K562 (cell line): ENCODE data around the gene MYCBPAP. TPM values are rescaled to one million over a fixed set of nuclear protein-coding genes. Genes with fewer than 3 reads are reported as not detected.

Experiments used
- ATF1 ChIP-seq, 2 experiments: fragments of 450-650 bp in 1 of 2; IDR thresholded peaks; 2 replicates each; pipeline ENCODE4 v1.6.1; 2016; ENCODE audit warnings: missing compliant biosample characterization in 1 of 2, missing genetic modification characterization in 1 of 2
- BCOR ChIP-seq: fragments of 450-650 bp; IDR thresholded peaks from 2 replicates; pipeline ENCODE4 v1.6.1; 2016
- CCNT2 ChIP-seq: IDR thresholded peaks from 2 replicates; pipeline ENCODE4 v1.6.1; 2011; ENCODE audit warnings: borderline replicate concordance, low read depth, mild to moderate bottlenecking, moderate library complexity, mixed read lengths, low read length; ENCODE audit not compliant: insufficient read length; ENCODE audit errors: extremely low read depth
- CEBPG ChIP-seq, 3 experiments: fragments of 200-800 bp in 1 of 3; sonication (Bioruptor generic) in 1 of 3; sonication (generic) in 1 of 3; formaldehyde crosslinking in 1 of 3; IDR thresholded peaks in 2 of 3; conservative IDR thresholded peaks in 1 of 3; 2 replicates each; pipeline versions ENCODE4 v1.6.1 to v1.8.0; 2016 to 2022; ENCODE audit warnings: missing compliant biosample characterization in 2 of 3, missing genetic modification characterization in 2 of 3, mild to moderate bottlenecking in 1 of 3, missing genetic modification reagents in 1 of 3
- ELF1 ChIP-seq: fragments of 200-800 bp; sonication (Bioruptor generic); IDR thresholded peaks from 2 replicates; pipeline ENCODE4 v1.6.1; 2016; ENCODE audit warnings: missing genetic modification characterization, missing compliant biosample characterization
- ETV5 ChIP-seq: sonication (generic); formaldehyde crosslinking; IDR thresholded peaks from 2 replicates; pipeline ENCODE4 v1.4.0; 2020; ENCODE audit warnings: low read depth, mild to moderate bottlenecking, missing genetic modification reagents
- FOXA3 ChIP-seq, 2 experiments: fragments of 450-650 bp in 1 of 2; sonication (generic) in 1 of 2; formaldehyde crosslinking; IDR thresholded peaks in 1 of 2; conservative IDR thresholded peaks in 1 of 2; 2 replicates each; pipeline versions ENCODE4 v1.4.0 to v1.8.0; 2020 to 2022; ENCODE audit warnings: mild to moderate bottlenecking in 2 of 2, missing genetic modification reagents in 1 of 2
- JUND ChIP-seq, 2 experiments: IDR thresholded peaks; 2 replicates in 1 of 2; 3 replicates in 1 of 2; pipeline ENCODE4 v1.6.1; 2011; ENCODE audit warnings: borderline replicate concordance in 2 of 2, low read depth in 2 of 2, low read length in 2 of 2, improper control_type of control experiment in 1 of 2, missing biosample characterization in 1 of 2, missing genetic modification characterization in 1 of 2, missing genetic modification reagents in 1 of 2
- NONO ChIP-seq, 2 experiments: fragments of 200-400 bp in 1 of 2; fragments of 450-650 bp in 1 of 2; formaldehyde crosslinking in 1 of 2; IDR thresholded peaks; 2 replicates each; pipeline ENCODE4 v1.6.1; 2017; ENCODE audit warnings: low read depth in 2 of 2, mild to moderate bottlenecking in 2 of 2, moderate library complexity in 2 of 2, low read length in 1 of 2
- NR2C2 ChIP-seq, 2 experiments: fragments of 200-800 bp in 1 of 2; sonication (Bioruptor generic) in 1 of 2; sonication (generic) in 1 of 2; formaldehyde crosslinking in 1 of 2; IDR thresholded peaks; 2 replicates each; pipeline versions ENCODE4 v1.6.1 to v1.8.0; 2016 to 2022; ENCODE audit warnings: mild to moderate bottlenecking in 1 of 2, missing compliant biosample characterization in 1 of 2, missing genetic modification characterization in 1 of 2, missing genetic modification reagents in 1 of 2
- RBBP5 ChIP-seq: fragments of 200-600 bp; sonication (generic); IDR thresholded peaks from 2 replicates; pipeline ENCODE4 v1.6.1; 2012; ENCODE audit warnings: borderline replicate concordance, mild to moderate bottlenecking, low read length, control low read depth, inconsistent platforms; ENCODE audit not compliant: insufficient read depth, poor library complexity, severe bottlenecking
- SNIP1 ChIP-seq: fragments of 450-650 bp; IDR thresholded peaks from 2 replicates; pipeline ENCODE4 v1.7.1; 2017; ENCODE audit warnings: low read depth, mild to moderate bottlenecking
- SNRNP70 ChIP-seq: fragments of 200-400 bp; formaldehyde crosslinking; optimal IDR thresholded peaks from 2 replicates; pipeline ENCODE3; 2017; ENCODE audit warnings: low read depth, low read length
- SP1 ChIP-seq: sonication (generic); formaldehyde crosslinking; IDR thresholded peaks from 2 replicates; pipeline ENCODE4 v1.8.1; 2022; ENCODE audit warnings: mild to moderate bottlenecking, missing genetic modification reagents
- STAT5B ChIP-seq: fragments of 250-450 bp; sonication (Bioruptor Pico); IDR thresholded peaks from 2 replicates; pipeline ENCODE4 v1.8.0; 2021; ENCODE audit warnings: mild to moderate bottlenecking, inconsistent platforms
- ZC3H11A ChIP-seq: IDR thresholded peaks from 2 replicates; pipeline ENCODE4 v1.6.1; 2012; ENCODE audit warnings: low read depth, low read length, improper control_type of control experiment
- ZFP36 ChIP-seq: fragments of 150-350 bp; IDR thresholded peaks from 2 replicates; pipeline ENCODE4 v1.6.1; 2018; ENCODE audit warnings: low read length, low read depth; ENCODE audit not compliant: partially characterized antibody
- ZNF134 ChIP-seq: fragments of 250-450 bp; sonication (Bioruptor Pico); conservative IDR thresholded peaks from 2 replicates; pipeline ENCODE4 v1.4.0; 2020
- ZNF444 ChIP-seq: fragments of 250-450 bp; sonication (Bioruptor Pico); IDR thresholded peaks from 2 replicates; pipeline ENCODE4 v1.4.0; 2020; ENCODE audit warnings: mild to moderate bottlenecking, moderate library complexity
- polyA plus RNA-seq, 8 experiments: library from polyadenylated mRNA; depleted of rRNA in 4 of 8; stranded (reverse) in 5 of 8; unstranded in 3 of 8; fragments of >200 nt; fragmentation: Nextera tagmentation in 2 of 8; fragmentation: Illumina TruSeq in 1 of 8; extraction: Ambion mirVana in 2 of 8; extraction: Trizol in 1 of 8; gene quantifications; 2 replicates each; pipeline versions ENCODE4 v1.2.1 to v1.2.3, GENCODE V29; 2011 to 2014; ENCODE audit warnings: inconsistent platforms in 1 of 8, missing spikeins in 1 of 8
- total RNA-seq, 7 experiments: library from RNA; depleted of rRNA in 6 of 7; stranded (reverse); fragments of >200 nt in 6 of 7; fragmentation: Illumina TruSeq in 2 of 7; extraction: Trizol in 2 of 7; gene quantifications; 2 replicates each; pipeline versions ENCODE4 v1.2.1 to v1.2.3, GENCODE V29; 2011 to 2021; ENCODE audit warnings: low replicate concordance in 1 of 7
- TF ChIP-seq, protein P1 (sequence below), 2 experiments: IDR thresholded peaks; 2 replicates each; pipeline ENCODE4 v1.6.1; 2011; ENCODE audit warnings: borderline replicate concordance in 1 of 2, control low read depth in 1 of 2, low read depth in 1 of 2, low read length in 1 of 2, mild to moderate bottlenecking in 1 of 2, mixed read lengths in 1 of 2, moderate library complexity in 1 of 2; ENCODE audit not compliant: insufficient read depth in 1 of 2, insufficient read length in 1 of 2, poor library complexity in 1 of 2, severe bottlenecking in 1 of 2; ENCODE audit errors: extremely low read depth in 1 of 2
- TF ChIP-seq, protein P2 (sequence below): fragments of 450-650 bp; formaldehyde crosslinking; IDR thresholded peaks from 2 replicates; pipeline ENCODE4 v1.4.0; 2022; ENCODE audit warnings: missing genetic modification characterization

The MYCBPAP gene
- total and polyA plus RNA-seq, 9 of the 15 experiments (the other 6 are each of a cell fraction or from before 2014, with no cell fraction given): not detected

DNA sequence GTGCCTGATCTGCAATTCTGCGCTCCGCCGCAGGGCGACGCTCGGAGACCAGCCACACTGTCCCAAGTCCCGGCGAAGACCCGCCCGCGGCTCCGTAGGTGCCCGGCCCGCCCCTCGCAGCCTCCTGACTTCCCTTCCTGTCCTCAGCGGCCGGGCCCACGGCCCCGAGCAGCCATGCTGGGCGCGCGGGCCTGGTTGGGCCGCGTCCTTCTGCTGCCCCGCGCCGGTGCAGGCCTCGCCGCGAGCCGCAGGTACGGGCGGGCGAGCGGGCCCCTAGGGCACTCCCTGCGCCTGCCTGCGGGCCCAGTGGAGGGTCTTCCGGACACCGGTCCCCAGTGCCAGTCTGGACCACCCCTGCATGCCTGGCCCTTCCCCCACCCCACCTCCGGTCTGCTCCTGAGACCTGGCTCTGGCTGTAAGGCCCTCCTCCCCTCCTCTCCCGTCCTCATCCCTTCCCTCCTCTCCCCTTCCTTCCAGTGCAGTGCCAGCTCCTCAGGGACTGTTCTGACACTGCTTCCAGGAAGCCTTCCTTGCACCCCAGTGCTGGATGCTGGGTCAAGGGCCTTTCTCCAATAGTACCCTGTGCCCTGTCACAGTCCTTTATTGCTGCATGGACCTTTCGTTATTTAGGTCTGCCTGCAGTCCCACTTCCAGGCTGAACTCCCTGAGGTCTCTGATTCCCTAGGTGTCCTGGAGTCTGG, 38.9 kb downstream of the MYCBPAP start, which contains the start of gene SPATA20 (continued):
- TF ChIP-seq, protein P1, sequence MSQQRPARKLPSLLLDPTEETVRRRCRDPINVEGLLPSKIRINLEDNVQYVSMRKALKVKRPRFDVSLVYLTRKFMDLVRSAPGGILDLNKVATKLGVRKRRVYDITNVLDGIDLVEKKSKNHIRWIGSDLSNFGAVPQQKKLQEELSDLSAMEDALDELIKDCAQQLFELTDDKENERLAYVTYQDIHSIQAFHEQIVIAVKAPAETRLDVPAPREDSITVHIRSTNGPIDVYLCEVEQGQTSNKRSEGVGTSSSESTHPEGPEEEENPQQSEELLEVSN (IDR thresholded peaks at IDR 0.05; ENCODE audit: borderline replicate concordance in 1 of 2, extremely low read depth in 1 of 2, insufficient read depth in 1 of 2, insufficient read length in 1 of 2, low read depth in 1 of 2, low read length in 1 of 2, poor library complexity in 1 of 2, severe bottlenecking in 1 of 2): peak in 1 of 2 experiments; percentile 46
- TF ChIP-seq ZNF134 (CRISPR knock-in tag) (no peak), JUND (IDR thresholded peaks at IDR 0.05; ENCODE audit: borderline replicate concordance, low read depth, low read length) (peak; percentile 36; the same call in 1 of the 2 replicates), JUND (tag; IDR thresholded peaks at IDR 0.05; ENCODE audit: borderline replicate concordance, low read depth, low read length) (no peak; the same call in 2 of the 3 replicates), ELF1 (tag) (peak; percentile 60), CCNT2 (peak; percentile 35), STAT5B (CRISPR knock-in tag) (no peak), NR2C2 (CRISPR knock-in tag; IDR thresholded peaks at IDR 0.05) (peak; percentile 59; the same call in 1 of the 2 replicates), NR2C2 (tag; IDR thresholded peaks at IDR 0.05) (no peak), SNRNP70 (no peak), FOXA3 (CRISPR knock-in tag; conservative IDR thresholded peaks at IDR 0.05 in 1 of 2, IDR thresholded peaks at IDR 0.05 in 1 of 2) (0 out of 4 replicates have a peak, but pooled peaks of 1 of the 2 experiments have one; percentile 34), ATF1 (CRISPR knock-in tag; IDR thresholded peaks at IDR 0.05) (no peak), ATF1 (tag; IDR thresholded peaks at IDR 0.05) (peak; percentile 27; the same call in 1 of the 2 replicates), BCOR (peak; percentile 23; the same call in 1 of the 2 replicates), NONO (IDR thresholded peaks at IDR 0.05; ENCODE audit: low read depth in 2 of 2, low read length in 1 of 2) (peak in 1 of 2 experiments; percentile 51; a peak in 1 of 4 replicates), ZC3H11A (0 out of 2 replicates have a peak, but pooled peaks have one; percentile 16), ZFP36 (peak; percentile 88), ZNF444 (no peak), RBBP5 (peak; percentile 41), CEBPG (CRISPR knock-in tag; IDR thresholded peaks at IDR 0.05) (0 out of 2 replicates have a peak, but pooled peaks have one; percentile 25), CEBPG (tag; conservative IDR thresholded peaks at IDR 0.05 in 1 of 2, IDR thresholded peaks at IDR 0.05 in 1 of 2) (no peak), ETV5 (CRISPR knock-in tag) (no peak), SP1 (peak; percentile 77), SNIP1 (no peak)
- TF ChIP-seq, protein P2, sequence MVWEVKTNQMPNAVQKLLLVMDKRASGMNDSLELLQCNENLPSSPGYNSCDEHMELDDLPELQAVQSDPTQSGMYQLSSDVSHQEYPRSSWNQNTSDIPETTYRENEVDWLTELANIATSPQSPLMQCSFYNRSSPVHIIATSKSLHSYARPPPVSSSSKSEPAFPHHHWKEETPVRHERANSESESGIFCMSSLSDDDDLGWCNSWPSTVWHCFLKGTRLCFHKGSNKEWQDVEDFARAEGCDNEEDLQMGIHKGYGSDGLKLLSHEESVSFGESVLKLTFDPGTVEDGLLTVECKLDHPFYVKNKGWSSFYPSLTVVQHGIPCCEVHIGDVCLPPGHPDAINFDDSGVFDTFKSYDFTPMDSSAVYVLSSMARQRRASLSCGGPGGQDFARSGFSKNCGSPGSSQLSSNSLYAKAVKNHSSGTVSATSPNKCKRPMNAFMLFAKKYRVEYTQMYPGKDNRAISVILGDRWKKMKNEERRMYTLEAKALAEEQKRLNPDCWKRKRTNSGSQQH (CRISPR knock-in tag): no peak
